CD4-positive, alpha-beta T cell treated with Interferon gamma for 1 hour (primary cell): ENCODE results near the gene TMEM116.

ENCODE experiments used
- DNase-seq: peaks from one replicate; pipeline ENCODE4 v3.0.0-alpha.2; 2020

The TMEM116 gene

DNA sequence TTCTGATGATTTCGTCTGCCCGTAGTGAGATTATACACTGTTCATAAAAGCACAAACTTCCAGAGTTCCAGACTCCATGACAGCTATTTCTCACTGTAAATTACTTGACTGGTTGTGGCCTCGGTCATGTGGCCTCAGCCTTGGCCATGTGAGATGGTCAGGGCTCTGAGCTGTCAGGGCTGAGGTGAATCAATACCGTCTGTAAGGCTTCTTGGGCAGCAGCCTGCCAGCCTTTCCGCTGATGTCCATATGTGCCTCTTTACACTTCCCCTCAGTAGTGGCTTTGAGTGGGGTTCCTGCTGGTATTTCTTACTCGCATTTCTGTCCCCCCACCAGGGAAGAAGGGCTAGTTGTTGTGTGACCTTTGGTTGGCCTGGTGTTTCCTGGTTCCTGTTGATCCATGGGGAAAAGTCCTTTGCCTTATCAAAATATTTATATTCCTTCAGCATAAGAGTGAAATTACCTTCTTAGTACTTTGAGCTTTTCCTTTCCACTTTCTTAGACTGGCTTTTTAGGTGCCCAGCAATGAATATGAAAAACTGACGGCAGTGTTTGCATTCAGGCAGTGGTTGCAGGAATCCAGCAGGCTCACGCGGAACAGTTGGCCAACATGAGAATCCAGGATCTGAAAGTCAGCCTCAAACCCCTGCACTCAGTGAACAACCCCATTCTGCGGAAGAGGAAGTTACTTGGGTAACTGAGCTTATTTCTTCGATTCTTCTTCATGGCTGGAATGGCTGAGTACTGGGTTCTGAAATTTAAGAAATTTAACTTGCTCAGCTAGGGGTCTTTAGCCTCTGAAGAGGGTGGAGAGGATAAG lies 124.8 kb downstream of the TMEM116 start:
- DNase-seq: no peak

DNA sequence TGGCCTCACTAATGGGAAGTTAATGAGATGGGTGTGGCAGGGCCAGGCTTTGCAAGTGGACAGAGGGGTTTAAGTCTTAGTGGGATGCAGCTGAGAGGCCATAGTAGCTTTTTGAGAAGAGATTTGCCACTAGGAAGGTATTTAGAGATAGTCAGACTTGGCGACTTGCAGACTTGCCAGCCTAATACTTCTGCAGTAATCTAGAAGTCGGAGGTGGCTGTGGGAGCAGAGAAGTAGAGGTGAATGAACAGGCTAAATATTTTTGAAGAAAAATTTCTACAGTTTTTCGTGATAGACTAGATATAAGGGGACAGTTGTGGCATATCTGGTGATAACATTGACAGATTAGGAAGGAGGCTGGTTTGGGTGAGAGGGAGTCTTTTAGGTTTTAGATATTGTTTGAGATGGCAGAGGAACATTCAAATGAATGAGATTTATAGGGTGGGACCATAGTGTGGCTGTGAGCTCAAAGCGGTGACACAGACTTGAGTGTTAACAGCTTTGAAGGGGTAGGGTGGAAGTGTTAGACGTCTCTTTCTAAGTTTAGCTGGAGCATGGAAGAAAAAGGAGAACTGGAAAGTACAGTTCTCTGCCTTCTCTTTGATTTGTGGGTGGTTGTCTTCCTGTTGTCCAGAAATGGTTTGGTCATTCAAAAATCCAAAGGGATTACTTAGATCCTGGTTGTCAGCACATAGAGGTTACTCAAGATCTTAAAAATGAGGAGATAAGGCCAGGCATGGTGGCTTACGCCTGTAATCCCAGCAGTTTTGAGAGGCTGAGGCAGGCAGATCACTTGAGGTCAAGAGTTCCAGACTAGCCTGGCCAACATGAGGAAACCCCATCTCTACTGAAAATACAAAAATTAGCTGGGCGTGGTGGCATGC lies 126.1 kb downstream of the TMEM116 start:
- DNase-seq: no peak

GRCh38 chr12:111881716-111882115 lies 131.2 kb downstream of the TMEM116 start:
- DNase-seq: no peak
